Measurements from ENCODE around the gene SBNO2.
"Not testable (repeated sequence)": the region's sequence is repeated elsewhere in the genome, so short reads cannot be mapped to it uniquely, and the experiment has no call there.

SBNO2 gene

GRCh38 chr19:1133471-1133929 lies 40.6 kb downstream of the SBNO2 start:
- DNase-seq, result peak; percentile 25

- DNase-seq, result no peak
Measured at GRCh38 chr19:1132552-1133383, 41.3 kb downstream of the SBNO2 start.

DNA sequence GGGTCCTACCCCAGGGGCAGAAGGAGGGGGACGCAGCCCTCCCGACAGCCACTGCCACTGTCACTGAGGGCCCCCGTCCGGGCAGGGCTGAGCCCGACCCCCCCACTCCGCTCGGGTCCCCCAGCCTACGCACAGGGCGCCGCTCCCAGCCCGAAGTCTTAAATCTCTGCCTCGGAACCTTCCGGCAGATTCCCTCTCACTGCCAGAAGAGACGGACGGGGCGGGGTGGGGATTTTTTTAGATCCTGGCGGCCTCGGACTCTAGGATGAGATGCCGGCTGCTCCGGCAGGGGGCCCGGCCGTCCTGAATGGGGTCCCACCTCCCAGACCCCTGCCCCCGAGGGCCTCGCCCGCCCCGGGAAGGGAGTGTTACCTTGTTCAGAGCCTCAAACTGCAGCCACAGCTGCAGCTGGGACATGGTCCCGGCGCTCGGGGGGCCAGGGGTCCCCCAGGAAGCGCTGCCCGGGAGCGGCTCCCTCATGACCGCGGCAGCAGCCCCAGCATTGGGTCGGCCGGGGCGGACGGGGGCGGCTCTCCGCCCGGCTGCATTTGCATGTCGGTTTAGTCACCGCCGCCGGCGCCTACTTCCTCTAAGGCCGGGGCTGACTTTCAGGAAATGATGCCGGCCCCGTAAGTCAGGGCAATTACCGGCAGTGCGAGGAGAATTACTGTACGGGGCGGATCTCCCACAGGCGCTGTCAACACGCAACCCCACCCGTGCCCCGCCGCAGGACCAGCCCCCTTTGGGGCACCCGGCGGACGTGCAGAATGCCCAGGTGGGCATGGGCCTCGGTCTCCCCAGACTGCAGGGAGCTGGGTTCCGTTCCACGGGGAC lies 42.1 kb downstream of the SBNO2 start:
- DNase-seq, result peak; percentile 56

DNA sequence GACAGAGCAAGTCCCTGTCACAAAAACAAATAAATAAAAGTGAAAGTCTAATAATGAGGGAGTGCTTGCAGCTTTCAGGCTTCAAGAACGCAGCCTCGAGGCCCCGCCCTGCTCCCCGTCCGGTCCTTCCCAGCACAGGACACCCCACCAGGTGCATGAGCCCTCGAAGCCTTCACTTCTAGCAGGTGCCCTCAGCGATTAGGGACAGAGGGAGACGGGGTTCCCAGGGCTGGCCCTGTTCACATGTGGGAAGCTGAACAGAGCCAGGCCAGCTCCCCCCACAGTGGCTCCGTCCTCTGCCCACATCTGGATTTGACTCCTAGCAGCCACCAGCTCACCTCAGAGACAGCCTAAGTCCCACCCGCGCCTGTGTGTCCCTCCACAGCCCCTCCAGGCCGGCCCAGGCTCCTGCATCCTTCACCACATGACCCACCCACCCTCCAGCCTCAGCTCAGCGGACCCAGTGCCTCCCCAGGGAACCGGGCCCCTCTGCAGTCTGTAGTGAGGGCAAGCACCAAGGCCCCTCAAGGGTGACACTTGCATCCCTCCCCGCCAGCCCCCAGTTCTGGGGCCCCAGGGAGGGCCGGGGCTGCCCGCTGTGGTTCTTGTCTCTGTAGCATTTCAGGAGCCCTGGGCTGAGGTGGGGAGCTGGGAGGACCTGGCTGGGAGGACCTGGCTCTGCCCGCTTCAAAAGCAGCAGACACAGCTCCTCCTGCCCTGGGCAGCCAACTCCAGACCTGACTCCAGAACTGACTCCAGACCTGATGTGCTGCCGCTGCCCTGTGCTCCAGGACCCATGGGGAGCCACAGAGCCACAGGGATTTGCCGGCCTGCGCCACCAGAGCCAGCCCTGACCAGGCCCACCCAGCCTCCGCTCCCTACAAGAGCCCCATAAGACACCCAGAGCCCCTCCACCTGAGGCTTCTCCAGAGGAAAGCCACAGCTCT lies 43.0 kb downstream of the SBNO2 start:
- DNase-seq, result no peak

DNA sequence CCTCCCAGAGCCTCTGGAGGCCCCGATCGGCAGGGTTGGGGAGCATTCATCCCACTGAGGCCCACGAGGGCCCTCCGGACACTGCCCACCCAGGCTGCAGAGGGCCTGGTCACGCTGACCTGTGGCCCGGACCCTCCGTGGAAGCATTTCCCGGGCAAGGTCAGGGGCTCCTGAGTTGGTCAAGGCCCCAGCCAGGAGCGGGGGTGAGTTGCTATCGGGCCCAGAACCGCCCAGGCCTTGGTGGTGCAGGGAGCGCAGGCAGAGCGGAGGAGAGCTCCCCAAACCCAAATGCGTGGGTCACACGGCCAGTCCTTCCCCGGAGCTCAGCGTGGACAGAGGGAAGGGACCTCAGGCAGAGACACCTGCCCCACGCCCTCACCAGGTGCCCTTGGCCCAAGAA lies 44.5 kb downstream of the SBNO2 start:
- DNase-seq, result no peak

- not testable (repeated sequence) for DNase-seq
Measured at GRCh38 chr19:1129084-1129483, 45.0 kb downstream of the SBNO2 start.

DNA sequence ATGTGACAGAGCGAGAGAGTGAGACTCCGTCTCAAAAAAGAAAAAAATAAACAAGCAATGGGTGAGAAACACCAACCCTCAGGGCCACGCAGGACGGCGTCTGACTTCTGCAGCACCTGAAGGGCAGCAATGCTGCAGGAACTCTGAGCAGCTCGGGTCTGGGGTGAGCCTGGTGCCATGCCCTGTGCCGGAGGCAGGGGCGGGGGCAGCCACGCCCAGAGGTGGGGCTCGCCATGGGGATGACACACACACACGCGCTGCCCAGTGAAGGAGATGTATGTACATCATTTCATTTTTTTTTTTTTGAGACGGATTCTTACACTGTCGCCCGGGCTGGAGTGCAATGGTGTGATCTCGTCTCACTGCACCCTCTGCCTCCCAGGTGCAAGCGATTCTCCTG lies 46.0 kb downstream of the SBNO2 start:
- DNase-seq, result peak; percentile 18

- DNase-seq, result no peak
Measured at GRCh38 chr19:1126984-1127760, 46.9 kb downstream of the SBNO2 start.

DNA sequence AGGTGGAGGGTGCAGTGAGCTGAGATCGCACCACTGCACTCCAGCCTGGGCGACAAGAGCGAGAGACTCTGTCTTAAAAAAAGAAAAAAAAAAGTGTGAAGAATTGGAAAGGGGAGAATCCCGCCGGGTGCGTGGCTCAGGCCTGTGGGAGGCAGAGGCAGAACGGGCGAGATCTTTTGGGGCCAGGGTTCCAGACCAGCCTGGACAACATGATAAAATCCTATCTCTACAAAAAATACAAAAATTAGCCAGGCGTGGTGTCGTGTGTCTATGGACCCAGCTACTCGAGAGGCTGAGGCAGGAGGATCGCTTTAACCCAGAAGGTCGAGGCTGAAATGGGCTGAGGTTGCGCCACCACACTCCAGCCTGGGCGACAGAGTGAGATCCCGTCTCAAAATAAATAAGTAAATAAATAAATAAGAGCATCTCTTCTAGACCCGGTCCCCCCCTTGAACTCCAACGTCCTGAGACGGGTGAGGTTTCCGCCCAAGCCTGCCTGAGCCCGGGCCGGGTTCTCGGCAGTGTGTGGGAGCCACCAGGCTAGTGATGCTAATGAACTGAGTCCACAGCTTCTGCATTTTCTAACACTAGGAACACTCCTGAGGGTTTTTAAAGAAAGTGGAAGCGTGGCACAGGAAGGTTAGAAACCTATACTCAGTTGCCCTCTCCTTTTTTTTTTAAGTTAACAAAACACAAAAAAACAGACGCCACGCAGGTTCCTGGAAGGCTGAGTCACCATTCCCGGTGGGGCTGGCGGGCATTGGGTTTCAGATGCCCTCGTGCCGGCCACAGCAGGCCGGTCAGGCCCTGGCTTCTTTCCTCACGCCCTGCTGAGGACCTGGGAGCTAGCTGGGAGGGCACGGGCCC lies 48.2 kb downstream of the SBNO2 start:
- DNase-seq, result no peak

DNA sequence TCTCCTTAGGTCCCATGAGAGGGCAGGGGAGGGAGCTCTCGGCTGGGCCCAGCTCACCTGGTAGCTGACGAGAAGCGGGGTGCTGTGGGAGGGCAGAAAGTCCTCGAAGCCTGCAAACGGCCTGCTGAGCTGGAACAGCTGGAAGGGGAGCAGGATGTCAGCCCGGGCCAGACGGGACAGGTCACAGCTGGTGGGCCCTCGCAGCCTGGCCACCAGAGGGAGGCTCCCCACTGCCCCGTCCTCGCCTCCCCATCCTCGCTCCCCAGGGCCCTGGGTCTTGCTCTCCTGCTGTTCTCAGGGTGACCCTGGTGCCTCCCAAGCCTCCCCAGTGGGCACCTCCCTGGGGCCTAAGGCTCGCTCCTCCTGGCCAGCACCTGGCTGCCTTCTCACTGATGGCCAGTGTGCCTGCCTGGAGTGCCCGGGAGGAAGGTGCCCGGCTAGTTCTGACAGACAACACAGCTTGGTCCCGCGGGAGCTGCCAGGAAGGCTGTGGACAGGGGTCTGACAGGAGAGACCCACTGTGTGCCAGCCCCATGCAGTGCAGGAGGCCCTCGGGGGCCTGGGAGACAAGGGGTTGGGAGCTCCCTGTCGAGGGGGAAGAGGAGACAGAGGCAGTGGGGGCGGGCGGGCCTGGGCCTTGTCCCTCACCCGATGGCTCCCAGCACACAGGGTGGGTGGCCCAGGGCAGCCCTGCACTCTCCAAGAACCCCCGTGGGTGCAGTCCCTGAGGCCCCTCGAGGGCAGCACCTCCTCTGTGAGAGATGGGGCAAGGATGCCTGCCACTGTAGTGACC lies 50.0 kb downstream of the SBNO2 start:
- no peak for DNase-seq

GRCh38 chr19:1123381-1123780 lies 50.7 kb downstream of the SBNO2 start:
- no peak for DNase-seq

GRCh38 chr19:1122972-1123363 lies 51.1 kb downstream of the SBNO2 start:
- peak; percentile 62 for DNase-seq

- no peak for DNase-seq
Measured at GRCh38 chr19:1122021-1122971, 51.8 kb downstream of the SBNO2 start.

- DNase-seq, result no peak
Measured at GRCh38 chr19:1121395-1121794, 52.7 kb downstream of the SBNO2 start.

GRCh38 chr19:1119475-1120217 lies 54.4 kb downstream of the SBNO2 start:
- DNase-seq, result no peak

GRCh38 chr19:1118999-1119398 lies 55.1 kb downstream of the SBNO2 start:
- no peak for DNase-seq

DNA sequence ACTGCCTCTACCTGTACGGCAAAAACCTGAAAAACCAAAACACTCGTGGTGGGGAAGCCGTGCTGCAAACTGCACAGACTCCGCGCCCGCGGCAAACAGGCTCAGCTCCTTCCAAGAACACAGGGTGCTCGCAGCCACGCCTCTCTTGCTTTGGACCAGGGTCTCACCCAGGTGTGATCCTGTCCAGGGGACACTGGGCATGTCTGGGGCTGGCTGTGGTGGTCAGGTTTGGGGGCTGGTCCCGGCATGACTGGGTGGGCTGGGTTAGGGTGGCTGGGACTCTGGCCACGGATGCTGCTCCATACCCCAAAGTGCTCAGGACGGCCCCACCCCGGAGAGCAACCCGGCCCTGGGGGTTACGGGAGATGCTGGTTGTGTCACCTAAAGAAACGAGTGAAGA lies 56.4 kb downstream of the SBNO2 start:
- DNase-seq, result no peak

All from hematopoietic multipotent progenitor cell treated with erythropoietin and hydrocortisone succinate and interleukin-3 and kit ligand, for 8 days (in vitro differentiated cells).